K562 (cell line): ENCODE measurements around the gene MMP24. TPM values are rescaled to one million over a fixed set of nuclear protein-coding genes. Genes with fewer than 3 reads are reported as not detected.

Experiments used
- CREB1 ChIP-seq, 2 experiments: sonication (generic) in 1 of 2; formaldehyde crosslinking in 1 of 2; IDR thresholded peaks; 2 replicates each; pipeline versions ENCODE4 v1.6.1 to v1.8.0; 2012 to 2022; ENCODE audit warnings: inconsistent platforms in 1 of 2, mild to moderate bottlenecking in 1 of 2, missing genetic modification reagents in 1 of 2, moderate library complexity in 1 of 2
- CTCFL ChIP-seq: IDR thresholded peaks from 2 replicates; pipeline ENCODE4 v1.6.1; 2011; ENCODE audit warnings: borderline replicate concordance, low read depth, mild to moderate bottlenecking, moderate library complexity, low read length; ENCODE audit not compliant: insufficient read depth, poor library complexity, severe bottlenecking
- DDX20 ChIP-seq: fragments of 450-650 bp; IDR thresholded peaks from 2 replicates; pipeline ENCODE4 v1.6.1; 2016; ENCODE audit warnings: missing genetic modification characterization, low read depth, mild to moderate bottlenecking, missing compliant biosample characterization, moderate library complexity
- DEAF1 ChIP-seq: fragments of 450-650 bp; formaldehyde crosslinking; IDR thresholded peaks from 2 replicates; pipeline ENCODE4 v1.4.0; 2020; ENCODE audit warnings: mild to moderate bottlenecking, moderate library complexity
- FOSL1 ChIP-seq: fragments of 200-800 bp; sonication (Bioruptor generic); conservative IDR thresholded peaks from 2 replicates; pipeline ENCODE4 v1.6.1; 2016; ENCODE audit warnings: missing genetic modification characterization, missing compliant biosample characterization
- MEF2A ChIP-seq: IDR thresholded peaks from 2 replicates; pipeline ENCODE4 v1.6.1; 2011; ENCODE audit warnings: low read depth, mild to moderate bottlenecking, low read length, moderate library complexity; ENCODE audit not compliant: control insufficient read depth
- POLR2H ChIP-seq: IDR thresholded peaks from 2 replicates; pipeline ENCODE4 v1.6.1; 2016; ENCODE audit warnings: missing genetic modification characterization, low read depth, mild to moderate bottlenecking, control low read depth, missing compliant biosample characterization, moderate library complexity
- PYGO2 ChIP-seq: fragments of 450-650 bp; IDR thresholded peaks from 2 replicates; pipeline ENCODE4 v1.6.1; 2016; ENCODE audit warnings: mild to moderate bottlenecking, missing genetic modification characterization, moderate library complexity, missing compliant biosample characterization
- RFX5 ChIP-seq: IDR thresholded peaks from 2 replicates; pipeline ENCODE4 v1.6.1; 2011; ENCODE audit warnings: low read depth, mild to moderate bottlenecking, improper control_type of control experiment, low read length
- SMAD1 ChIP-seq: fragments of 150-350 bp; IDR thresholded peaks from 2 replicates; pipeline ENCODE4 v1.6.1; 2014; ENCODE audit warnings: low read length, low read depth; ENCODE audit not compliant: partially characterized antibody
- STAT5A ChIP-seq: IDR thresholded peaks from 2 replicates; pipeline ENCODE4 v1.6.1; 2012; ENCODE audit warnings: low read length, inconsistent platforms, borderline replicate concordance
- TBL1XR1 ChIP-seq, 2 experiments: IDR thresholded peaks; 2 replicates each; pipeline ENCODE4 v1.6.1; 2012; ENCODE audit warnings: improper control_type of control experiment in 2 of 2, low read length in 2 of 2, mild to moderate bottlenecking in 1 of 2
- TRIM24 ChIP-seq, 2 experiments: fragments of 450-650 bp; IDR thresholded peaks; 2 replicates each; pipeline ENCODE4 v1.6.1; 2016
- ZBTB17 ChIP-seq: fragments of 450-650 bp; formaldehyde crosslinking; IDR thresholded peaks from 2 replicates; pipeline ENCODE4 v1.4.0; 2020; ENCODE audit warnings: mild to moderate bottlenecking
- ZNF140 ChIP-seq: fragments of 250-450 bp; sonication (Bioruptor Pico); IDR thresholded peaks from 2 replicates; pipeline ENCODE4 v1.8.0; 2021; ENCODE audit warnings: moderate library complexity, mild to moderate bottlenecking, inconsistent platforms
- ZNF561 ChIP-seq: fragments of 450-650 bp; formaldehyde crosslinking; conservative IDR thresholded peaks from 2 replicates; pipeline ENCODE4 v1.4.0; 2020; ENCODE audit warnings: mild to moderate bottlenecking, moderate library complexity
- polyA plus RNA-seq, 8 experiments: library from polyadenylated mRNA; depleted of rRNA in 4 of 8; stranded (reverse) in 5 of 8; unstranded in 3 of 8; fragments of >200 nt; fragmentation: Nextera tagmentation in 2 of 8; fragmentation: Illumina TruSeq in 1 of 8; extraction: Ambion mirVana in 2 of 8; extraction: Trizol in 1 of 8; gene quantifications; 2 replicates each; pipeline versions ENCODE4 v1.2.1 to v1.2.3, GENCODE V29; 2011 to 2014; ENCODE audit warnings: inconsistent platforms in 1 of 8, missing spikeins in 1 of 8
- total RNA-seq, 7 experiments: library from RNA; depleted of rRNA in 6 of 7; stranded (reverse); fragments of >200 nt in 6 of 7; fragmentation: Illumina TruSeq in 2 of 7; extraction: Trizol in 2 of 7; gene quantifications; 2 replicates each; pipeline versions ENCODE4 v1.2.1 to v1.2.3, GENCODE V29; 2011 to 2021; ENCODE audit warnings: low replicate concordance in 1 of 7
- TF ChIP-seq, protein P1 (sequence below), 2 experiments: IDR thresholded peaks; 2 replicates each; pipeline ENCODE4 v1.6.1; 2011; ENCODE audit warnings: borderline replicate concordance in 1 of 2, control low read depth in 1 of 2, low read depth in 1 of 2, low read length in 1 of 2, mild to moderate bottlenecking in 1 of 2, mixed read lengths in 1 of 2, moderate library complexity in 1 of 2; ENCODE audit not compliant: insufficient read depth in 1 of 2, insufficient read length in 1 of 2, poor library complexity in 1 of 2, severe bottlenecking in 1 of 2; ENCODE audit errors: extremely low read depth in 1 of 2
- TF ChIP-seq, protein P2 (sequence below): fragments of 450-650 bp; IDR thresholded peaks from 2 replicates; pipeline ENCODE4 v1.6.1; 2016; ENCODE audit warnings: antibody characterized with exemption

MMP24 gene
- total and polyA plus RNA-seq, 9 of the 15 experiments (the other 6 are each of a cell fraction or from before 2014, with no cell fraction given), result 0.03 to 0.07 (median 0.03) TPM; not detected in 6

DNA sequence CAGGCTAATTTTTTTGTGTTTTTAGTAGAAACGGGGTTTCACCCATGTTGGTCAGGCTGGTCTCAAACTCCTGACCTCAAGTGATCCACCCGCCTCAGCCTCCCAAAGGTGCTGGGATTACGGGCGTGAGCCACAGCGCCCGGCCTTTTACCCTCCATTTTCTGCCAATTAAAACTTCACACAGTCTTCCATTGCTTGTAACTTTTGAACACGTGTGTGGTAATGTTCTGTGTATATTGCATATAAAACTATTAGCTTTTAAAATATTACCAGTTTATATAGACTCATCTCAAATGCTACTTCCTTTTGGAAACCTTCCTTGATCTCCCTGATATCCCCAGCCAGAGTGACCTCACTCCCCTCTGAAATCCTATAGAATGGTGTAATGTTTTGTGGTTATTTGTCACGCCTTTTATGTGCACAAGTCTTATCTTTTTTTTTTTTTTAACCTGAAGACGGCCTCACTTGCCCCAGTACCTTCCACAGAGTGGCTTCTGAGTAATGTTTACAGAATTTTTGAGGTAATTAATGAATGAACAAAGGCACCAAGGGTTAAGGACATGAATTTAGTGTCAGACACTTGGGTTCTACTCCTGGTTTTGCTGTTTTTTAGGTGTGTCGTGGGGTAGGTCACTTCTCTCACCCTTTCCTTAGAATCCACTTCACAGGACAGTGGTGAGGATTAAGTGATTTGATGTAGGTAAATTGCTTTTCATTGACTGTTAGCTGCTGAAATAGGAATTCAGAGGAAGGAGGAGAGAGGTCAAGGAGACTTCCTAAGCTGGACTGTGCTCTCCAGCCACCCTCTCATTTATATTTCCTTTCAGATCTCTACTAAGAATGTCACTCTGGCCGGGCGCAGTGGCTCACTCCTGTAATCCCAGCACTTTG, 11.2 kb upstream of the MMP24 start (continued):
- TF ChIP-seq, protein P1, sequence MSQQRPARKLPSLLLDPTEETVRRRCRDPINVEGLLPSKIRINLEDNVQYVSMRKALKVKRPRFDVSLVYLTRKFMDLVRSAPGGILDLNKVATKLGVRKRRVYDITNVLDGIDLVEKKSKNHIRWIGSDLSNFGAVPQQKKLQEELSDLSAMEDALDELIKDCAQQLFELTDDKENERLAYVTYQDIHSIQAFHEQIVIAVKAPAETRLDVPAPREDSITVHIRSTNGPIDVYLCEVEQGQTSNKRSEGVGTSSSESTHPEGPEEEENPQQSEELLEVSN (IDR thresholded peaks at IDR 0.05; ENCODE audit: borderline replicate concordance in 1 of 2, extremely low read depth in 1 of 2, insufficient read depth in 1 of 2, insufficient read length in 1 of 2, low read depth in 1 of 2, low read length in 1 of 2, poor library complexity in 1 of 2, severe bottlenecking in 1 of 2), result no peak
- TF ChIP-seq STAT5A (no peak), ZNF561 (CRISPR knock-in tag) (no peak), DDX20 (tag) (no peak), DEAF1 (CRISPR knock-in tag) (no peak), SMAD1 (no peak), POLR2H (tag) (no peak), PYGO2 (no peak), CTCFL (no peak), FOSL1 (tag) (peak; percentile 53), TRIM24 (IDR thresholded peaks at IDR 0.05) (0 out of 4 replicates have a peak, but pooled peaks of 1 of the 2 experiments have one; percentile 16), RFX5 (no peak), ZNF140 (CRISPR knock-in tag) (no peak), MEF2A (no peak), TBL1XR1 (IDR thresholded peaks at IDR 0.05; ENCODE audit: low read length in 2 of 2) (no peak), CREB1 (IDR thresholded peaks at IDR 0.05) (0 out of 2 replicates have a peak, but pooled peaks have one; percentile 13), CREB1 (CRISPR knock-in tag; IDR thresholded peaks at IDR 0.05) (no peak), ZBTB17 (CRISPR knock-in tag) (no peak)
- TF ChIP-seq, protein P2, sequence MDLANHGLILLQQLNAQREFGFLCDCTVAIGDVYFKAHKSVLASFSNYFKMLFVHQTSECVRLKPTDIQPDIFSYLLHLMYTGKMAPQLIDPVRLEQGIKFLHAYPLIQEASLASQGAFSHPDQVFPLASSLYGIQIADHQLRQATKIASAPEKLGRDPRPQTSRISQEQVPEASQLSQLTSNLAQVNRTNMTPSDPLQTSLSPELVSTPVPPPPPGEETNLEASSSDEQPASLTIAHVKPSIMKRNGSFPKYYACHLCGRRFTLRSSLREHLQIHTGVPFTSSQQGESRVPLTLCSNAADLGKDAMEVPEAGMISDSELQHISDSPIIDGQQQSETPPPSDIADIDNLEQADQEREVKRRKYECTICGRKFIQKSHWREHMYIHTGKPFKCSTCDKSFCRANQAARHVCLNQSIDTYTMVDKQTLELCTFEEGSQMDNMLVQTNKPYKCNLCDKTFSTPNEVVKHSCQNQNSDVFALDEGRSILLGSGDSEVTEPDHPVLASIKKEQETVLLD, result no peak
